HL-60 (cell line): ENCODE data around the gene YPEL4.
"Not testable (repeated sequence)": the region's sequence is repeated elsewhere in the genome, so short reads cannot be mapped to it uniquely, and the experiment has no call there.

Source experiments
- POLR2AphosphoS5 ChIP-seq: IDR thresholded peaks from 2 replicates; pipeline ENCODE4 v1.6.1; 2012; ENCODE audit warnings: low read depth
- REST ChIP-seq: IDR thresholded peaks from 2 replicates; pipeline ENCODE4 v1.6.1; 2012; ENCODE audit warnings: low read depth; ENCODE audit not compliant: insufficient replicate concordance
- TF ChIP-seq, protein P1 (sequence below): IDR thresholded peaks from one replicate; pipeline ENCODE4 v1.5.1; 2011; ENCODE audit warnings: low read length, control low read depth, inconsistent platforms; ENCODE audit not compliant: insufficient read depth

- TF ChIP-seq, protein P1, sequence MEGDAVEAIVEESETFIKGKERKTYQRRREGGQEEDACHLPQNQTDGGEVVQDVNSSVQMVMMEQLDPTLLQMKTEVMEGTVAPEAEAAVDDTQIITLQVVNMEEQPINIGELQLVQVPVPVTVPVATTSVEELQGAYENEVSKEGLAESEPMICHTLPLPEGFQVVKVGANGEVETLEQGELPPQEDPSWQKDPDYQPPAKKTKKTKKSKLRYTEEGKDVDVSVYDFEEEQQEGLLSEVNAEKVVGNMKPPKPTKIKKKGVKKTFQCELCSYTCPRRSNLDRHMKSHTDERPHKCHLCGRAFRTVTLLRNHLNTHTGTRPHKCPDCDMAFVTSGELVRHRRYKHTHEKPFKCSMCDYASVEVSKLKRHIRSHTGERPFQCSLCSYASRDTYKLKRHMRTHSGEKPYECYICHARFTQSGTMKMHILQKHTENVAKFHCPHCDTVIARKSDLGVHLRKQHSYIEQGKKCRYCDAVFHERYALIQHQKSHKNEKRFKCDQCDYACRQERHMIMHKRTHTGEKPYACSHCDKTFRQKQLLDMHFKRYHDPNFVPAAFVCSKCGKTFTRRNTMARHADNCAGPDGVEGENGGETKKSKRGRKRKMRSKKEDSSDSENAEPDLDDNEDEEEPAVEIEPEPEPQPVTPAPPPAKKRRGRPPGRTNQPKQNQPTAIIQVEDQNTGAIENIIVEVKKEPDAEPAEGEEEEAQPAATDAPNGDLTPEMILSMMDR, result not testable (repeated sequence)
- TF ChIP-seq REST, result not testable (repeated sequence)
- TF ChIP-seq POLR2AphosphoS5, result 0 out of 2 replicates have a peak, but pooled peaks have one; percentile 34
Measured at GRCh38 chr11:57652230-57652629, 2.5 kb upstream of the YPEL4 start.
